Measurements from ENCODE around the gene PODN. TPM values are rescaled to one million over a fixed set of nuclear protein-coding genes. Genes with fewer than 3 reads are reported as not detected.

PODN gene
- total RNA-seq, 1 experiment from 2014 or later = not detected

- H3K4me1 ChIP-seq (ENCODE audit: insufficient read depth, low read length, poor library complexity, severe bottlenecking) = no peaks in the 10 kb centered on the region
- no peaks in the 10 kb centered on the region for H3K9me3 ChIP-seq (ENCODE audit: low read depth, low read length, poor library complexity, severe bottlenecking)
- BruUV-seq (replicated peaks) = no TSS peak
- DNase-seq (ENCODE audit: low spot score) = no peak
- H3K4me3 ChIP-seq (ENCODE audit: low read depth, low read length, poor library complexity, severe bottlenecking) = no peak overlapping the region
- TF ChIP-seq EZH2 (IDR thresholded peaks at IDR 0.05; ENCODE audit: borderline replicate concordance, low read depth, low read length, poor library complexity, severe bottlenecking) (no peak), CTCF (conservative IDR thresholded peaks at IDR 0.05; ENCODE audit: low read depth, low read length) (no peak)
- no peaks in the 10 kb centered on the region for H3K36me3 ChIP-seq (ENCODE audit: insufficient read depth, low read length, poor library complexity, severe bottlenecking)
- POLR2A ChIA-PET (ENCODE audit: low non-redundant PET) = no interaction called here
- CTCF ChIA-PET = no interaction called here
- H3K27ac ChIP-seq (ENCODE audit: low read depth, low read length, poor library complexity, severe bottlenecking) = no peak overlapping the region
- intact Hi-C loops (cut with micrococcal nuclease; ENCODE audit: unreplicated experiment) = loop anchor here (10.0 kb wide), 1 partner anchor 117 kb away; no protein-coding TSS in a partner anchor
- H3K27me3 ChIP-seq (replicated peaks; ENCODE audit: insufficient read depth, low read depth, low read length, poor library complexity) = no peaks in the 10 kb centered on the region
Observed at GRCh38 chr1:53067886-53068285, 5.9 kb downstream of the PODN start.

- Histone ChIP-seq H3K27me3 (replicated peaks; ENCODE audit: insufficient read depth, low read depth, low read length, poor library complexity) (no peaks in the 10 kb centered on the region), H3K4me3 (ENCODE audit: low read depth, low read length, poor library complexity, severe bottlenecking) (no peak overlapping the region), H3K27ac (ENCODE audit: low read depth, low read length, poor library complexity, severe bottlenecking) (no peak overlapping the region), H3K36me3 (ENCODE audit: insufficient read depth, low read length, poor library complexity, severe bottlenecking) (no peaks in the 10 kb centered on the region), H3K9me3 (ENCODE audit: low read depth, low read length, poor library complexity, severe bottlenecking) (no peaks in the 10 kb centered on the region), H3K4me1 (ENCODE audit: insufficient read depth, low read length, poor library complexity, severe bottlenecking) (no peaks in the 10 kb centered on the region)
- intact Hi-C loops (cut with micrococcal nuclease; ENCODE audit: unreplicated experiment) = loop anchor here (10.0 kb wide), 1 partner anchor 116 kb away; no protein-coding TSS in a partner anchor
- no TSS peak for BruUV-seq (replicated peaks)
- POLR2A ChIA-PET (ENCODE audit: low non-redundant PET) = no interaction called here
- CTCF ChIA-PET = no interaction called here
- DNase-seq (ENCODE audit: low spot score) = no peak
- TF ChIP-seq EZH2 (IDR thresholded peaks at IDR 0.05; ENCODE audit: borderline replicate concordance, low read depth, low read length, poor library complexity, severe bottlenecking) (no peak), CTCF (conservative IDR thresholded peaks at IDR 0.05; ENCODE audit: low read depth, low read length) (no peak)
Observed at GRCh38 chr1:53068314-53069099, 6.5 kb downstream of the PODN start.

GRCh38 chr1:53069265-53069662 lies 7.3 kb downstream of the PODN start:
- DNase-seq (ENCODE audit: low spot score) = no peak
- TF ChIP-seq EZH2 (IDR thresholded peaks at IDR 0.05; ENCODE audit: borderline replicate concordance, low read depth, low read length, poor library complexity, severe bottlenecking) = no peak
- TF ChIP-seq CTCF (conservative IDR thresholded peaks at IDR 0.05; ENCODE audit: low read depth, low read length) = no peak
- CTCF ChIA-PET = no interaction called here

More at GRCh38 chr1:53069265-53069662, 7.3 kb downstream of the PODN start:
- no peaks in the 10 kb centered on the region for H3K4me1 ChIP-seq (ENCODE audit: insufficient read depth, low read length, poor library complexity, severe bottlenecking)
- no peaks in the 10 kb centered on the region for H3K36me3 ChIP-seq (ENCODE audit: insufficient read depth, low read length, poor library complexity, severe bottlenecking)
- BruUV-seq (replicated peaks) = no TSS peak
- intact Hi-C loops (cut with micrococcal nuclease; ENCODE audit: unreplicated experiment) = loop anchor here (10.0 kb wide), 1 partner anchor 116 kb away; no protein-coding TSS in a partner anchor
- POLR2A ChIA-PET (ENCODE audit: low non-redundant PET) = no interaction called here
- no peak overlapping the region for H3K27ac ChIP-seq (ENCODE audit: low read depth, low read length, poor library complexity, severe bottlenecking)
- H3K9me3 ChIP-seq (ENCODE audit: low read depth, low read length, poor library complexity, severe bottlenecking) = no peaks in the 10 kb centered on the region
- no peaks in the 10 kb centered on the region for H3K27me3 ChIP-seq (replicated peaks; ENCODE audit: insufficient read depth, low read depth, low read length, poor library complexity)
- no peak overlapping the region for H3K4me3 ChIP-seq (ENCODE audit: low read depth, low read length, poor library complexity, severe bottlenecking)

Measured in A673 (cell line).